ENCODE measurements around the gene C19orf12.
A peak's percentile ranks its signal among the peaks of the same experiment; 100 is the strongest.

Gene C19orf12

GRCh38 chr19:29695765-29696564 is 19.1 kb downstream of the C19orf12 start:
- DNase-seq, result no peak

- DNase-seq, result peak; percentile 90
These were observed 20.1 kb downstream of the C19orf12 start for GRCh38 chr19:29694669-29695627.

GRCh38 chr19:29694161-29694560 is 20.9 kb downstream of the C19orf12 start:
- DNase-seq, result no peak

- peak; percentile 68 for DNase-seq
These were observed 24.2 kb downstream of the C19orf12 start for GRCh38 chr19:29690842-29691241.

- DNase-seq, result no peak
These were observed 26.9 kb downstream of the C19orf12 start for GRCh38 chr19:29687897-29688728.

- no peak for DNase-seq
These were observed 27.7 kb downstream of the C19orf12 start for GRCh38 chr19:29687244-29687896.

- no peak for DNase-seq
These were observed 28.7 kb downstream of the C19orf12 start for GRCh38 chr19:29686285-29686805.

GRCh38 chr19:29685326-29685725 is 29.7 kb downstream of the C19orf12 start:
- no peak for DNase-seq

- no peak for DNase-seq
These were observed 32.1 kb downstream of the C19orf12 start for GRCh38 chr19:29683009-29683408.

GRCh38 chr19:29682236-29682895 is 32.7 kb downstream of the C19orf12 start:
- no peak for DNase-seq

GRCh38 chr19:29681422-29682235 is 33.4 kb downstream of the C19orf12 start:
- no peak for DNase-seq

GRCh38 chr19:29680937-29681336 is 34.1 kb downstream of the C19orf12 start:
- no peak for DNase-seq

GRCh38 chr19:29680447-29680846 is 34.6 kb downstream of the C19orf12 start:
- peak; percentile 87 for DNase-seq

GRCh38 chr19:29679598-29680210 is 35.4 kb downstream of the C19orf12 start:
- no peak for DNase-seq

GRCh38 chr19:29678484-29679106 is 36.5 kb downstream of the C19orf12 start:
- no peak for DNase-seq

GRCh38 chr19:29677001-29677817 is 37.9 kb downstream of the C19orf12 start:
- no peak for DNase-seq

GRCh38 chr19:29676586-29676985 is 38.5 kb downstream of the C19orf12 start:
- no peak for DNase-seq

- no peak for DNase-seq
These were observed 39.3 kb downstream of the C19orf12 start for GRCh38 chr19:29675650-29676186.
